Rectal smooth muscle tissue (tissue), 1 donor: ENCODE results near the gene ATP6V1B1.

Experiments used
- H3K27ac ChIP-seq: one replicate; pipeline ENCODE4 v1.7.0; 2013; ENCODE audit warnings: low read depth, low read length, inconsistent platforms
- H3K27me3 ChIP-seq: one replicate; pipeline ENCODE4 v1.7.0; 2013; ENCODE audit warnings: low read length; ENCODE audit not compliant: control insufficient read depth, insufficient read depth
- H3K36me3 ChIP-seq: one replicate; pipeline ENCODE4 v1.7.0; 2013; ENCODE audit warnings: low read length; ENCODE audit not compliant: control insufficient read depth, insufficient read depth
- H3K4me1 ChIP-seq: one replicate; pipeline ENCODE4 v1.7.0; 2013; ENCODE audit warnings: low read length; ENCODE audit not compliant: control insufficient read depth, insufficient read depth
- H3K4me3 ChIP-seq: one replicate; pipeline ENCODE4 v1.7.0; 2013; ENCODE audit warnings: low read length
- H3K9ac ChIP-seq: one replicate; pipeline ENCODE4 v1.7.0; 2013; ENCODE audit warnings: low read length

Gene ATP6V1B1

DNA sequence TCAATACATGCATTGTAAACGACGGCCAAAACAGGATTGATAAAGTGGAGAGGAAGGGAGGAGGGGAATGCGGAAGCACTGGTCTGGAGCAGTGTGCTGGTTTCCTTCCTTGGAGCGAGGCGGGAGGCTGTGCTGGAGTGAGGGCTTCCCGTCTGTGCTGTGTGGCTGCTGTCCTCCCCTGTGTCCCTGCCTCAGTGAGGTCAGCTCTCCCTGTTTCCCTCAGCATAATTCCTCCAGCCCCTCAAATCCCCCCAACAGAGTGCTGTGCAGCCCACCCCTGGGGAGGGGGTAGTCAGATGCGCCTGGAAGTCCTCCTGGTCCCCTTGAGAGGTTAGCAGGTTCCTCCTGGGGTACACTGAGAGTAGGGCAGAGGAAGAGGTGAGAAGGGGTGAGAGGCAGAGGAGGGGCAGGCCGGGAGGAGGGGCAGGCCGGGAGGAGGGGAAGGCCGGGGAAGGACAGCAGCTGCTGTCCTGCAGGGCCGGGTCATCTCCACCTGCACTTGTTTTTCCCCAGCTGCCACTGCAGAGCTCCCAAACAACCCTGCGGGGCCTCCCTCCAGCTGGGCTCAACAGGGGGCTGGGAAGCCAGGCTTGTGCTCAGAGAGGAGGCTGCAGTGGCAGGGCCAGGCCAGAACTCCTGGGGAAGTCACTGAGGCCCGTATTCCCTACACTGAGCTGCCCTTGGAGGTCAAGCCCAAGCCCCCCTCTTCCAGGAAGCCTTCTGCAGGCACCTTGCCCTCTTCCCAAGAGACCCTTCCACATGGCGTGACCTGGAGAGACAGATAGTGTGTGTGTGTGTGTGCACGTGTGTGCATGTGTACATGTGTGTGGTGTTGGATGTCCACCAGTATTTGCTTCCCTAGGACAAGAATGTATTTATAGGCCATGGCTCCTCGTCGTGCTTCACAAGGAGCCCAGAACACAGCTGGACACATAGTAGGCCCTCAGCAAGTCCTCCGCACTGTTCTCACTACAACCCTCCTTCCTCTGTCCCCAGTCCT, 13.2 kb upstream of the ATP6V1B1 start:
- Histone ChIP-seq H3K36me3 (no peaks in the 10 kb centered on the region), H3K4me3 (no peak overlapping the region), H3K4me1 (no peaks in the 10 kb centered on the region), H3K27me3 (no peaks in the 10 kb centered on the region), H3K27ac (no peak overlapping the region), H3K9ac (no peak overlapping the region)

DNA sequence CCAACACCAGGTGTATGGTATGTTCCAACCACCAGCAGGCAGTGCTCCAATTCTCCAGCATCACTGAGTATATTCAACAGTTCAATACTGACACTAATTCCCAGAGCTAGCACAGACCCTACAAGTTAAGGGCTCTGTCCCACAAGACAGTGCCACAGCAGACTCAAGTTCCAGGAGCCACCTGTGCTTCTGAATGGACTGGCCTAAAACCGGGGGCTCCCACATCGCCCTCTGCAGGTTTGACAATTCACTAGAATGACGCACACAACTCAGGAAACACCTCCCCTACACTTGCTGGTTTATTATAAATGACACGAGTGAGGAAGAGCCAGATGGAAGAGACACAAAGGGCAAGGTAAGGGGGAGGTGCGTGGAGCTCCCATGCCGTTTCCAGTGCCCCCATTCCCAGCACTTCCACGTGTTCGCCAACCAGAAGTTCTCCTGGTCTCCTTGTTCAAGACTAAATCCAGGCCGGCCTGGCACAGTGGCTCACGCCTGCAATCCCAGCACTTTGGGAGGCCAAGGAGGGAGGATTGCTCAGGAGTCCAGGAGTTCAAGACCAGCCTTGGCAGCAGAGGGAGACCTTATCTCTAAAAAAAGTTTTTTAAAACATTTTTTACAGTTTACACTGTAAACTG, 12.2 kb upstream of the ATP6V1B1 start:
- Histone ChIP-seq H3K4me1 (no peaks in the 10 kb centered on the region), H3K4me3 (no peak overlapping the region), H3K36me3 (no peaks in the 10 kb centered on the region), H3K9ac (no peak overlapping the region), H3K27ac (no peak overlapping the region), H3K27me3 (no peaks in the 10 kb centered on the region)

DNA sequence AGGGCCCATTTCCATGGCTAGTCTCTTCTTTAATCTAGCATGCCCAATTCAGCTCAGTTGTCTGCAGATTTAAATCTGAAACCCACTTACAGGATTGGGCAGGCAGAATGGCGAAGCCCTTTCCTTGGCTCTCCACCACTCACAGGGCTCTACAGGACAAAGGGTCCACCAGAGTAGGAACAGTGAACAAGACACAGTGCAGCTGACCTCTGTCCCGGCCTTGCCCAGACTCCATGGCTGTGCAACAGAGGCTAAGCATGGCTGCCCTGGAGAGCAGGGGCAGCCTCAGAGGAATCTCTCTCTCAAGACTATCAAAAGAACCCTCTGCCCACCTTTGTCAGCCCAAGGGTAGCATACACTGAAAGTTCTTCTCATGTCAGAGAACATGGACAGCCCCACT, 9.7 kb upstream of the ATP6V1B1 start:
- Histone ChIP-seq H3K4me1 (no peaks in the 10 kb centered on the region), H3K27me3 (no peaks in the 10 kb centered on the region), H3K9ac (no peak overlapping the region), H3K27ac (no peak overlapping the region), H3K4me3 (no peak overlapping the region), H3K36me3 (no peaks in the 10 kb centered on the region)

DNA sequence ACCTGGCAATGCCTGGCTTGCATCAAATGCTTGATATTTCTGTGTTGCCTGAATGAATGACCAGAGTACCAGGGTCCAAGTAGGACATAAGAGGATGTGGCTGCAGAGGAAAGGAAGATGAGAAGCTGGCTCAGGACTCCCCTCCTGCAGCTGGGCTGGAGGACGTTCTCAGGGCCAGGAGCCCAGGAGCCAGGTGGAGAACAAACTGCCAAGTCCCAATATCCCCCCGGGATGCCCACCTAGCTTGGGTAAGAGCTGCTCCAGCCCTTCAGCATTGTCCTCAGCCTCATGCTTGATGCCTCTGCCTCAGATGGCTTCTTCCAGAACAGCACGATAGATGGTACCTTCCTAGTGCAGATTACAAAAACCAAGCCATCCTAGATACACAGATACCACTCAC, 8.6 kb upstream of the ATP6V1B1 start:
- H3K4me1 ChIP-seq = no peaks in the 10 kb centered on the region
- H3K27me3 ChIP-seq = no peaks in the 10 kb centered on the region
- no peak overlapping the region for H3K27ac ChIP-seq
- H3K9ac ChIP-seq = no peak overlapping the region
- H3K36me3 ChIP-seq = no peaks in the 10 kb centered on the region
- no peak overlapping the region for H3K4me3 ChIP-seq

DNA sequence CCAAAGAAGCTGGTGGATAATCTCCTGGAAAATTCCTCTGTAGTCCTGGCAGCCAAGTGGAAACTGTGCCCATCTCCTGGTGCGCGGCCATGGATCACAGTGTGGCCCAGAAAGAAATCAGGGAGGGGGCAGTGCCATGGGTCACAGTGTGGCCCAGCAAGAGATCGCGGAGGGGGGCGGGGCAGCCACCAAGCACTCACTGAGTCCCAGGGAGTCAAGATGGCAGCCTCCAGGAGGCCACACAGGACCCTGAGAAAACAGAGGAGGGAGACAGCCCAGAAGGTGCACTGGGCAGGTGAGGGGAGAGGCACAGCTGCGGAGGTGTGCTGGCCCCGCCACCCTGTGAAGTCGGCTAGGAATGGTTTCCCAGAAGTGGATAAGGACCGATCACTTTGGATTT, 8.1 kb upstream of the ATP6V1B1 start:
- Histone ChIP-seq H3K36me3 (no peaks in the 10 kb centered on the region), H3K27me3 (no peaks in the 10 kb centered on the region), H3K4me1 (no peaks in the 10 kb centered on the region), H3K4me3 (no peak overlapping the region), H3K27ac (no peak overlapping the region), H3K9ac (no peak overlapping the region)

DNA sequence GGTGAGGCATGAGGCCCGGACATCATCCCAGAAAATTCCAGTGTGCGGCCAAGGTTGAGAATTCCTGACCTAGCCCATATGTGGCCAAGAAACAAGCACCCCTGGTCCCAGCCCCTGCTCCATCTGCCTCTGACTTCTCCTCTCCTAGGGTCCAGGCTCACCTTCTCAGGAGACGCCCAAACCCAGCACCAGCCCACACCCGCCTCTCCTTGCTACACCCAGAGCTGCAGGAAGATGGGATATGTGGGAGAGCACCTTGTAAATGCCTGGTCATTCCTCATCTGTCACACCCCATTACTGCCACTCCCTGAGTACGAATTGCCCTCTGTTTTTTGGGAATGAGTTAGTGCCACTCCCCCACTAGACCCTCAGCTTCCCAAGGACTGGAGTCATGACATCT, 7.3 kb upstream of the ATP6V1B1 start:
- Histone ChIP-seq H3K36me3 (no peaks in the 10 kb centered on the region), H3K9ac (no peak overlapping the region), H3K27ac (no peak overlapping the region), H3K27me3 (no peaks in the 10 kb centered on the region), H3K4me1 (no peaks in the 10 kb centered on the region), H3K4me3 (no peak overlapping the region)

DNA sequence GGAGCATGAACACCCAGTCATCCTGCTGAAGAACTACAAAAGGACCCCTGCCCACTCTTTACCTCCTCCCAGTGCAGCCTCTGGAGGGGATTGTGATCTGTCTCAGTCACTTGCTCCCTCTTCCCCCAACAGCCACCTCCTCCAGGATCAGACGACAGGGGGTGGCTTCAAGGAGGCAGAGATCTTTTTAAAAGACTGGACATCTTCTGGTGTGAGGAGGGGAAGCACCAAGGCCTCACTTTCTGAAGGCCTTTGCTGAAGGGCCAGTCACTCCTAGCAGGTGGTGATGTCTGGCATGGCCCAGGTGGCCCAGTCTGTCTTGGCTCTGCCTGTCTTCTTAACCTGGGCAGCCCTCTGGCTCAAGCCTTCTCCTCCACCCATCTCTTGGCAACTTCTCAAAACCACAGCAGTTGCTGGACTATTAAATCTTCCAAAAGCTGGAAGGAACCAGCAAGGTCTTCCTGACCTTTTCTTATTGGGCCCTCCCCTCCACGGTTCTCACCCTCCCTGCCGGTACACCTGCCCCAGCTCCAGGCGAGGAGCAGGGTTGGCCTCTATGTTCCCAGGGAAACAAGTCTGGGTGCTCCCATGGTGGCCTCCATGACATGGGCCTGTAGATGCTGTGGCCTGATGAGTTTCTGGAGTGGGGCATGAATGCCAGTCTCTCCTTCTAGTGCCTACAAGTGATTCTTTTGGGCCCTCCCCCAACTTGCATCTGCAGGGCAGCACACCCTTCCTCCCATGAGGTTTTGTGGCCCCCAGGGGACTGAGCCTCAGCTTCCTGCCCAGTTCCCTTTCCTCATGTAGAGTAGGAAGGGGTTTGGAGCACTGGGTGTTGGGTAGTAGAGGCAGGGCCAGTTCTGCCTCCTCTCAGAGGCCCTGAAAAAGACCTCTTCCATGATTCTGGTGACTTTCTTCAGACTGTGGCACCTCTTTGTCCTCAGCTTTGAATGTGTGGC, 5.0 kb upstream of the ATP6V1B1 start:
- Histone ChIP-seq H3K4me3 (no peak overlapping the region), H3K36me3 (no peaks in the 10 kb centered on the region), H3K27ac (no peak overlapping the region), H3K27me3 (no peaks in the 10 kb centered on the region), H3K9ac (no peak overlapping the region), H3K4me1 (no peaks in the 10 kb centered on the region)

DNA sequence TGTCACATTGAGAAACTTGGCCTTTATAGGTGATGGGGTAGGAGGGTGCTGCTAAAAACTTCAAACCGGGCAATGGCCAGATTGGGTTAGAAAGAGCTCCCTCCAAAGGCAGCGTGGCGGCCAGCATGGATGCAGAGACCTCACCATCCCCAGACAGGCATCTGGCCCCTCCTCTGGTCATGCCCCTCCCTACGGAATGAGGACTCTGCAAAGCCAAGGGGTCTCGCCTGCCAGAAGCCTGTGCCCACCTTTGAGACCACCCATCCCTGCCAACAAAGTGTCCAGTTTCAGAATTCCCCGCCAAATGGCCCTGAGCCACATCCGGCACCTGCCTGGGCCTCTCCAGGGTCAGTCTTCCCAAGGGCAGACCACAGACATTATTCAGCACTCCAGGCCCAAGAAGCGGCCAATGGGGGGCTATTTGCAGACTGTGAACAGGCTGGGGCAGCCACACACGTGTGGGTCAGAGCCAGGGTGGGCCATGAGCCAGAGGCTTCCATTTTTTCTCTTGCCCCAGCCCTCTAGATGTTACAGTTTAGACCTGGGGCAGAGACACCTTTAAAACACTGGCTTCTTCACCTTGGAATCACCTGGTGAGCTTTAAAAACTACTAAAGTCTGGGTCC, 4.2 kb upstream of the ATP6V1B1 start:
- no peak overlapping the region for H3K4me3 ChIP-seq
- H3K27ac ChIP-seq = no peak overlapping the region
- H3K4me1 ChIP-seq = no peaks in the 10 kb centered on the region
- no peaks in the 10 kb centered on the region for H3K36me3 ChIP-seq
- no peak overlapping the region for H3K9ac ChIP-seq
- no peaks in the 10 kb centered on the region for H3K27me3 ChIP-seq

DNA sequence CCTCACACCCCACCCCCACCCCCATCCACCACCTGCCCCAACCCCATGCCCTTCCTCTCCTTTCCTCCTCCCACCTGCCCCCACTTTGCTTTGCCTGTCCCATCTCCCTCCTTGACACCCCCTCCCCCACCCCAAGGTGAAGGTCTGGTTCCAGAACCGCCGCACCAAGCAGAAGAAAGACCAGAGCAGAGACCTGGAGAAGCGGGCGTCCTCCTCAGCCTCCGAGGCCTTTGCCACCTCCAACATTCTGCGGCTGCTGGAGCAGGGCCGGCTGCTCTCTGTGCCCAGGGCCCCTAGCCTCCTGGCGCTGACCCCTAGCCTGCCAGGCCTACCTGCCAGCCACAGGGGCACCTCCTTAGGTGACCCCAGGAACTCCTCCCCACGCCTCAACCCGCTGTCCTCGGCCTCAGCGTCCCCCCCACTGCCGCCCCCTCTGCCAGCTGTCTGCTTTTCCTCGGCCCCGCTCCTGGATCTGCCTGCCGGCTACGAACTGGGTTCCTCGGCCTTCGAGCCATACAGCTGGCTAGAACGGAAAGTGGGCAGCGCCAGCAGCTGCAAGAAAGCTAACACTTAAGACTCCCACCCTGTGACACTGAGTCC, 3.0 kb upstream of the ATP6V1B1 start:
- no peaks in the 10 kb centered on the region for H3K4me1 ChIP-seq
- H3K9ac ChIP-seq = no peak overlapping the region
- H3K36me3 ChIP-seq = no peaks in the 10 kb centered on the region
- no peak overlapping the region for H3K27ac ChIP-seq
- no peak overlapping the region for H3K4me3 ChIP-seq
- no peaks in the 10 kb centered on the region for H3K27me3 ChIP-seq

DNA sequence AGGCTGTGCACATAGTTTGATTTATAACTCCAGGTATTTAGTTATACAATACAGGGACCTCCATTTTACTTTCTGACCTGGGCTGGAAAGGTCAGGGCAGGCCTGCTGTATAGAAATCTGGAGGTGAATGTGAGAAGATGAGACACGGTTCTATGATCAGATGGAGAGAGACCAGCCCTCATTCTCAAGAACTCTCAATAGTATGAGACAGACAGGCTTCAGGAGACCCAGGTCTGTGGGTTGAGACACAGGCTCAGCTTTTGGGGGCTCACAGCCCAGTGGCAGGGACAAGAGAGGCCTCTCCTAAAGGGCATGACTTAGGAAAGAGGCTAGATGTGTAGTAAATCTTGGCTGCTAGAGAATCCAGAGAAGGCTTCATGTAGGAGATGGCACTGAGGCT, 719 bp upstream of the ATP6V1B1 start:
- H3K4me3 ChIP-seq = no peak overlapping the region
- H3K9ac ChIP-seq = no peak overlapping the region
- H3K36me3 ChIP-seq = no peaks in the 10 kb centered on the region
- no peaks in the 10 kb centered on the region for H3K4me1 ChIP-seq
- H3K27me3 ChIP-seq = no peaks in the 10 kb centered on the region
- H3K27ac ChIP-seq = no peak overlapping the region

DNA sequence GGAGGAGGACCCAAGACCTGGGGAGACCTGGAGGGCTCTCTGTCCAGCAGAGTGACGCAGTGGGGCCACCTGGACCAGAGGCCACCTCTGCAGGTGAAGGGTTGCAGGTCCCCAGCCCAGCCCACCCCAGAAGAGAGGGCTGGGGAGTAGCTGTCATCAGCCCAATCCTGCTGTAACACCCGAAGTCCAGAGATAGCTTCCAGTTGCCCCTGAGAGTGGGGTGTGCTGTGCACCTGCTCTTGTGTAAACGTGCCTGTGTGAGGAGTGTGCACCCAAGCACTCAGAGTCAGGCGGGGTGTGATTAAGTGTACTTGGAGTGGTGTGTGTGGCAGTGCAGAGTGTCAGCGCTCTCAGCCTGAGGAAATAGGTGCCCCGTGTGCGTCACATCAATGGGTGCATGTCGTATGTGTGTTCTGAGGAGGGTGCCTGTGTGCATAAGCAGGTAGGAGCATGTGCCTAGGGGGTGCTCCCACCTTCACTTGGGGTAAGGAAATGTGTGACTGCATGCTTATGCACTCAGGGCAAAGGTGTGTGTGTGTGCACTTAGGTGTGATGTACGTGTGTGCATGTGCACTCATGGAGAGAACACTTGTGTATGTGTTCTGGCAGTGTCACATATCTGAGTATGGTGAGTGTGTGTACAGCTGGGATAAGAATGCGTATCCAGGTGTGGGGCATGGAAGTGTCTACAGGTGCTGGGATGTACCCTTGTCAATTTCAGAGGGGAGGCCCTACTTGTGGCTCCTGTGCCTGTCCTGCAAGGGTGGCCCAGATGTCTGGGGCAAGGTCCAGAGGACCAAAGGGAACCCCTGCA, 672 bp downstream of the ATP6V1B1 start:
- H3K4me1 ChIP-seq = no peaks in the 10 kb centered on the region
- H3K9ac ChIP-seq = no peak overlapping the region
- H3K27me3 ChIP-seq = no peaks in the 10 kb centered on the region
- H3K4me3 ChIP-seq = no peak overlapping the region
- H3K27ac ChIP-seq = no peak overlapping the region
- no peaks in the 10 kb centered on the region for H3K36me3 ChIP-seq
